Activated naive CD4-positive, alpha-beta T cell treated with anti-CD3 and anti-CD28 coated beads, Interleukin-2, amount 10 ng/mL, durations not matched to agents 7 days and 5 days (primary cell): ENCODE results near the gene FRMD5.

ENCODE experiments used
- CTCF ChIA-PET: fragments of 350-600 bp; sonication (Branson Sonifier 250); formaldehyde crosslinking; loops from one replicate; lab custom pipeline; 2021; ENCODE audit warnings: antibody characterized with exemption; lab: Charles Lee
- DNase-seq: peaks from one replicate; pipeline ENCODE4 v3.0.0-alpha.2; 2020
- H3K27ac Mint-ChIP-seq: one replicate; pipeline ENCODE4 v1.8.0; 2021; ENCODE audit warnings: mild to moderate bottlenecking, moderate library complexity, mixed read lengths
- H3K27me3 Mint-ChIP-seq: one replicate; pipeline ENCODE4 v1.8.0; 2021; ENCODE audit warnings: mild to moderate bottlenecking, mixed read lengths
- H3K36me3 Mint-ChIP-seq: one replicate; pipeline ENCODE4 v1.8.0; 2021; ENCODE audit warnings: mixed read lengths
- H3K4me1 Mint-ChIP-seq: one replicate; pipeline ENCODE4 v1.8.0; 2021; ENCODE audit warnings: mixed read lengths
- H3K4me3 Mint-ChIP-seq: one replicate; pipeline ENCODE4 v1.8.0; 2021; ENCODE audit warnings: mild to moderate bottlenecking, moderate library complexity, mixed read lengths
- H3K9me3 Mint-ChIP-seq: one replicate; pipeline ENCODE4 v1.8.0; 2021; ENCODE audit warnings: mixed read lengths

The FRMD5 gene

DNA sequence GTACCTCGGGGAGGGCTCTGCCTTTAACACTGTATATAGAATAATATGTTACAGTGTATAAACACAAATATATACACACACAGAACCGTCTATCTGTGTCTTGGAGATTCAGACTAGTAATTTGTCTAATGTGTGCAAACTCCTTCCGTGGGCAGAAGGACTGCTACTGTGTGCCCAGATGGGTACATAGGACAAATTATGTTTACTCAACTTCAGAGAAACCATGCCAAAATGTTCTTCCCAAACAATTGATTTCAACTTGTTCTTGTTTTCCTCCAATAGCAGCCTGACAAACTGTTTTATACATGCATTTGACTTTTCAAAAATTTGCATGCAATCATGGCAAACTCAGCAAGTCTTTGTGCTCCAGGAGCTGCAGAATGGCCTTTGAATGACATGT lies 97.5 kb downstream of the FRMD5 start:
- Mint-ChIP-seq H3K36me3 (no peaks in the 10 kb centered on the region), H3K4me1 (no peaks in the 10 kb centered on the region), H3K27me3 (peaks cover 15% of the 10 kb centered on the region), H3K9me3 (no peaks in the 10 kb centered on the region), H3K27ac (no peak overlapping the region), H3K4me3 (no peak overlapping the region)
- CTCF ChIA-PET: no interaction called here
- no peak for DNase-seq

- Mint-ChIP-seq H3K36me3 (no peaks in the 10 kb centered on the region), H3K4me3 (no peak overlapping the region), H3K27me3 (peaks cover 11% of the 10 kb centered on the region), H3K27ac (no peak overlapping the region), H3K4me1 (no peaks in the 10 kb centered on the region), H3K9me3 (no peaks in the 10 kb centered on the region)
- CTCF ChIA-PET: no interaction called here
- DNase-seq: no peak
These were observed 98.5 kb downstream of the FRMD5 start for GRCh38 chr15:44096596-44096995.

- no peaks in the 10 kb centered on the region for H3K9me3 Mint-ChIP-seq
- H3K27ac Mint-ChIP-seq: no peak overlapping the region
- H3K27me3 Mint-ChIP-seq: peaks cover 9% of the 10 kb centered on the region
- CTCF ChIA-PET: no interaction called here
- no peak overlapping the region for H3K4me3 Mint-ChIP-seq
- no peaks in the 10 kb centered on the region for H3K36me3 Mint-ChIP-seq
- DNase-seq: no peak
- H3K4me1 Mint-ChIP-seq: no peaks in the 10 kb centered on the region
These were observed 100.3 kb downstream of the FRMD5 start for GRCh38 chr15:44094781-44095180.

DNA sequence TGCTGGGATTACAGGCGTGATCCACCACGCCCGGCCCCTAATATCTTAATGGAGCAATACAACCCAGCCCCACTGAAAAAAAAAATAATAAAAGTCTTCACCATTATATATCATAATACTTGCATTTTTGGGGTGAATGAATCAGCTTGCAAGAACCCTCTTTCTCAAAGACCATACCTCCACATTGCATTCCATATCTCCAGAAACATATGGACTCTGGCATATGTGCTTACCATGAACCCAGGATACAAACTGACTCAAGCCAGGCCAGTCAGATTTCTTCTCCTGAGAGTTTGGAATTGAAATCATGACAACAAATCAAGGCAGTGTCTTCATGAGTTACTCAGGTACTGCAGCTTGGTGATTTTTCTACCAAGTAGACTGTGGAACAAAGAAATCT lies 101.2 kb downstream of the FRMD5 start:
- H3K27me3 Mint-ChIP-seq: peaks cover 11% of the 10 kb centered on the region
- no peaks in the 10 kb centered on the region for H3K4me1 Mint-ChIP-seq
- H3K9me3 Mint-ChIP-seq: no peaks in the 10 kb centered on the region
- no peak overlapping the region for H3K4me3 Mint-ChIP-seq
- H3K36me3 Mint-ChIP-seq: no peaks in the 10 kb centered on the region
- CTCF ChIA-PET: no interaction called here
- H3K27ac Mint-ChIP-seq: no peak overlapping the region
- DNase-seq: no peak

GRCh38 chr15:44092221-44092620 lies 102.8 kb downstream of the FRMD5 start:
- H3K27ac Mint-ChIP-seq: no peak overlapping the region
- H3K27me3 Mint-ChIP-seq: peaks cover 4% of the 10 kb centered on the region
- DNase-seq: no peak
- no peak overlapping the region for H3K4me3 Mint-ChIP-seq
- H3K36me3 Mint-ChIP-seq: no peaks in the 10 kb centered on the region
- no peaks in the 10 kb centered on the region for H3K9me3 Mint-ChIP-seq
- H3K4me1 Mint-ChIP-seq: no peaks in the 10 kb centered on the region
- CTCF ChIA-PET: no interaction called here

DNA sequence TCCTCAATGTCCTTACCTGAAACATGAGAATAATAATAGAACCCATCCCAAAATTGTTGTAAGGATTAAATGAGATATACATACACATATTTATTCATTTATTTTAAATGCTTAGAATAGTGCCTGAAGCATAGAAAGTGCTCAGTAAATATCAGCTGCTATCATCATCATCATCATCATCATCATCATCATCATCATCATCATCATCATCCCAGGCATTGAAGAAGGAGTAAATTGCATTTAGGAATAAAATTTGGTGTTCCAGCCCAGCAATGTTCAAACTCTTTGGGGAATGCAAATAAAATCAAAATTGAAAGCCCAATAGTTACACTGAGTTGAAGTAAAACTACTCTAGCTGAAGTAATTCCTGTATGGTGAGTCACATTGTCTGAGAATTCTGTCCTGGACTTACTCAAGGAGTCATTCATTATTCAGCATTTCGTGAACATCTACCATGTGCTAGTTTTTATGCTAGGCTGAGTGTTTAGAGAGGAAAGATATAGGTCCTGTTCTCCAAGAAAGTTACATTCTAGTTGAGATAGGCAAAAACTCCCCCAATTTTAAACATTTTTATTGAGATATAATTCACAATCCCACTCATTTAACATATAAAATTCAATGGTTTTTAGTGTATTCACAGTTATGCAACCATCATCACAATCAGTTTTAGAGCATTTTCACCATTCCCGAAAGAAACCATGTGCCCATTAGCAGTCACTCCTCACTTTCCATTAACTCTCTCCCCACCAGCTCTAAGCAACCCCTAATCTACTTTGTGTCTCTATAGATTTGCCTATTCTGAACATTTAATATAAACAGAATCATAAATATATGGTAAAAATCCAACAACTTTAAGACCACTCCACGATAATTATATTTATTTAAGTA lies 107.2 kb downstream of the FRMD5 start:
- Mint-ChIP-seq H3K27ac (no peak overlapping the region), H3K36me3 (no peaks in the 10 kb centered on the region), H3K4me3 (no peak overlapping the region), H3K4me1 (no peaks in the 10 kb centered on the region), H3K9me3 (no peaks in the 10 kb centered on the region), H3K27me3 (peaks cover 8% of the 10 kb centered on the region)
- no peak for DNase-seq
- CTCF ChIA-PET: no interaction called here

DNA sequence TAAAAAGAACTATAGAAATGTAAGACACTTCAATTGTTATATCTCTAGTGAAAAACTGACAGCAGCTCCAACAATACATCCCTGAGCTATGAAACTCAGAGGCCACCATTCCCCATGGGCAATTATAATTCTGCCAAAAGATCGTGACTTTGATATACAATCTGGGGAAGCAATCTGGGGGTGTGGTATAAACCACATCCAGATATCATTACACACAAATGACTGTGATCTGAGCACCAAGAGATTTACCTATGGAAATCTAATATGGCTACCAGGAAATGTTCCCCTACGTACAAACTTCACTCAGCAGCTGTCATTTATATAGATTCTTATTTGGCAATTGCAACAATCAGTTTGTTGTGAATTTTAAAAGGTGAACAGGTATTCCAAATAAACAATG lies 110.3 kb downstream of the FRMD5 start:
- CTCF ChIA-PET: interaction anchor here (0.9 kb wide), 1 partner anchor 19 kb away, joined by 4 read pairs; no protein-coding TSS in a partner anchor

DNA sequence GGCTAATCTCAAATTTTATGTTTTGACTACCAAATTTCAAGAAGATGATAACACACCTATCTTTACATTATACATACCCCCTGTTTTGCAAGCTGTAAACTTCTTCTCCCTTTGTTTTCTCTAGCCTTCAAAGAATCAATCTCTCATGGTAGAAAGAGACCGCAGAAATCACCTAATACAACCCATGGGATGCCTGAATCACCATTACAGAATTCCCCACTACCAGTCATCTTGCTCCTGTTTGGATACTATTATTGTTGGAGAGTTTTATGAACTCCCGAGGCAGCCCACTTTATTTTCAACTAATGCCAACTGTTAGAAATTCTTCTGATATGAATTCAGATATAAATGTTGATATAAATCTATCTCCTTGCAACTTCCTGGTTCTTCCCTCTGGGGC lies 110.9 kb downstream of the FRMD5 start:
- H3K27ac Mint-ChIP-seq: no peak overlapping the region
- CTCF ChIA-PET: interaction anchor here (0.9 kb wide), 1 partner anchor 18 kb away, joined by 4 read pairs; no protein-coding TSS in a partner anchor
- no peak for DNase-seq
- peaks cover 8% of the 10 kb centered on the region for H3K27me3 Mint-ChIP-seq
- H3K4me1 Mint-ChIP-seq: no peaks in the 10 kb centered on the region
- H3K36me3 Mint-ChIP-seq: no peaks in the 10 kb centered on the region
- H3K4me3 Mint-ChIP-seq: no peak overlapping the region
- no peaks in the 10 kb centered on the region for H3K9me3 Mint-ChIP-seq

More for the DNA sequence above, 110.3 kb downstream of the FRMD5 start:
- Mint-ChIP-seq H3K4me3 (no peak overlapping the region), H3K9me3 (no peaks in the 10 kb centered on the region), H3K36me3 (no peaks in the 10 kb centered on the region), H3K27ac (no peak overlapping the region), H3K27me3 (peaks cover 9% of the 10 kb centered on the region), H3K4me1 (no peaks in the 10 kb centered on the region)
- no peak for DNase-seq

- Mint-ChIP-seq H3K4me1 (no peaks in the 10 kb centered on the region), H3K27ac (no peak overlapping the region), H3K4me3 (no peak overlapping the region), H3K27me3 (peaks cover 8% of the 10 kb centered on the region), H3K36me3 (no peaks in the 10 kb centered on the region), H3K9me3 (no peaks in the 10 kb centered on the region)
- no peak for DNase-seq
- CTCF ChIA-PET: no interaction called here
These were observed 112.4 kb downstream of the FRMD5 start for GRCh38 chr15:44082558-44083157.

GRCh38 chr15:44081026-44082013 lies 113.8 kb downstream of the FRMD5 start:
- no peak for DNase-seq
- peaks cover 5% of the 10 kb centered on the region for H3K27me3 Mint-ChIP-seq
- no peaks in the 10 kb centered on the region for H3K36me3 Mint-ChIP-seq
- H3K9me3 Mint-ChIP-seq: no peaks in the 10 kb centered on the region
- H3K4me3 Mint-ChIP-seq: no peak overlapping the region
- no peaks in the 10 kb centered on the region for H3K4me1 Mint-ChIP-seq
- CTCF ChIA-PET: no interaction called here
- H3K27ac Mint-ChIP-seq: no peak overlapping the region

DNA sequence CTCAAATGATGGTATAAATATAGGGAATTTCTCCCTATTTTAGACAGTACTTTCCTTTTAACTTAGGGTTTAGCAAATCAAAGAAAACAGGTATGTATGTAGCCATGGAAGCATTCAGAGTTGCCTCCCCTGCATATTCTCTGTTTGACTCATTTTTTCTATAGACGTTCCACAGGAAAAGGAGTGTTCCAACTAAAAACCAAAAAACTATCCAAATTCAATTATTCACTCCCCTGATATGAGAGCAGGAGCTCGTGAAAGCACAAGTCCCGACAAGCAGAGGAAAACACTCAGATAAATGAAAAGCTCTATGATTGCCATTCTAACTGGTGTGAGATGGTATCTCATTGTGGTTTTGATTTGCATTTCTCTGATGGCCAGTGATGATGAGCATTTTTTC lies 119.5 kb downstream of the FRMD5 start:
- Mint-ChIP-seq H3K36me3 (no peaks in the 10 kb centered on the region), H3K4me1 (no peaks in the 10 kb centered on the region), H3K4me3 (no peak overlapping the region), H3K27me3 (peaks cover 10% of the 10 kb centered on the region), H3K27ac (no peak overlapping the region), H3K9me3 (no peaks in the 10 kb centered on the region)
- no peak for DNase-seq
- CTCF ChIA-PET: no interaction called here

DNA sequence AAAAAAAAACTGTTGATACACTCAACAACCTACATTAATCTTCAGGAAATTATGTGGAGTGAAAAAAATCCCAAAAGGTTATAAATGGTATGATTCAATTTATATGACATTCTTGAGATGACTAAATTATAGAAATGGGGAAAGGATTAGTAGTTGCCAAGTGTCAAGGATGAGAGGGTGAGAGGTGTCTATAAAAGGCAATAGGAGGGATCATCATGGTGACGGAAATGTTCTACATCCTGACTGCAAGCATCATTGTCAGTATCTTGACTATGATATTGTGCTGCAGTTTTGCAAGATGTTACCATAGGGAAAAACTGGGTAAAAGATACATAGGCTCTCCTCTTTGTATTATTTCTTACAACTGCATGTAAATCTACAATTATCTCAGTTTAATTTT lies 125.6 kb downstream of the FRMD5 start:
- CTCF ChIA-PET: interaction anchor here (1.3 to 1.4 kb wide), 2 partner anchors 165 to 168 kb away, joined by 3 to 9 read pairs; no protein-coding TSS in a partner anchor
- H3K9me3 Mint-ChIP-seq: no peaks in the 10 kb centered on the region
- H3K4me1 Mint-ChIP-seq: no peaks in the 10 kb centered on the region
- H3K27me3 Mint-ChIP-seq: peaks cover 13% of the 10 kb centered on the region
- no peak for DNase-seq
- no peak overlapping the region for H3K27ac Mint-ChIP-seq
- no peak overlapping the region for H3K4me3 Mint-ChIP-seq
- H3K36me3 Mint-ChIP-seq: no peaks in the 10 kb centered on the region

- no peaks in the 10 kb centered on the region for H3K9me3 Mint-ChIP-seq
- CTCF ChIA-PET: no interaction called here
- no peak overlapping the region for H3K4me3 Mint-ChIP-seq
These were observed 126.7 kb downstream of the FRMD5 start for GRCh38 chr15:44068347-44068746.

More at GRCh38 chr15:44068347-44068746, 126.7 kb downstream of the FRMD5 start:
- H3K36me3 Mint-ChIP-seq: no peaks in the 10 kb centered on the region
- H3K4me1 Mint-ChIP-seq: no peaks in the 10 kb centered on the region
- peaks cover 12% of the 10 kb centered on the region for H3K27me3 Mint-ChIP-seq
- no peak for DNase-seq
- no peak overlapping the region for H3K27ac Mint-ChIP-seq
